ENCODE results near the gene DHX16.

Gene DHX16

DNA sequence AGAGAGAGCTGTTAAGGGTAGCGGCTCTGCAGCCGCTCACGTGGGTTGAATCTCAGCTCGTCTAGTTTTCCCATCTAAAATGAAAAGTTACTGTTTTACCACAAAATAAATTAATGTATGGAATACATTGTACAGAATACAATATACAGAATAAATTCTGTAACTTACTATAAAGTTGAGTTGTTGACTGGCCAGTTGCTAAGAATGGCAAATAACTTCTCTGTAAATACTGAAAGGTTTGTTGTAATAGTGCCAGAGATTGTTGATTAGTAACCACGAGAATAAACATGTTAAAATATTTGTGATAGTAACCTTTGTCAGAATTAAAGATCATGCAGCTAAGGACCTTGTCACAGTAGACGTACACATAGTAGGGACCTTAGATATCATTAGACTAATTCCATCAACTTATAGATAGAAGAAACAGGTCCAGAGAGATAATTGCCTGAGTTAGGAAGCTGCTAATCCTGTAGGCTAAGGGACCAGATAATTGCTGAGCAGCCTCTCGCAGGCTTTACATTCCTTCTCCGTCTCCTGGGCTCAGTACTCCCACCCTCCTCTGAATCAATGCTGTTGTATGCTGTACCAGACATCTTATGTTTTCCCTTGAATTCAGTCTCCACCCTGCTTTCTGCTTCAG lies 18.5 kb upstream of the DHX16 start:
- no peak for DNase-seq

DNA sequence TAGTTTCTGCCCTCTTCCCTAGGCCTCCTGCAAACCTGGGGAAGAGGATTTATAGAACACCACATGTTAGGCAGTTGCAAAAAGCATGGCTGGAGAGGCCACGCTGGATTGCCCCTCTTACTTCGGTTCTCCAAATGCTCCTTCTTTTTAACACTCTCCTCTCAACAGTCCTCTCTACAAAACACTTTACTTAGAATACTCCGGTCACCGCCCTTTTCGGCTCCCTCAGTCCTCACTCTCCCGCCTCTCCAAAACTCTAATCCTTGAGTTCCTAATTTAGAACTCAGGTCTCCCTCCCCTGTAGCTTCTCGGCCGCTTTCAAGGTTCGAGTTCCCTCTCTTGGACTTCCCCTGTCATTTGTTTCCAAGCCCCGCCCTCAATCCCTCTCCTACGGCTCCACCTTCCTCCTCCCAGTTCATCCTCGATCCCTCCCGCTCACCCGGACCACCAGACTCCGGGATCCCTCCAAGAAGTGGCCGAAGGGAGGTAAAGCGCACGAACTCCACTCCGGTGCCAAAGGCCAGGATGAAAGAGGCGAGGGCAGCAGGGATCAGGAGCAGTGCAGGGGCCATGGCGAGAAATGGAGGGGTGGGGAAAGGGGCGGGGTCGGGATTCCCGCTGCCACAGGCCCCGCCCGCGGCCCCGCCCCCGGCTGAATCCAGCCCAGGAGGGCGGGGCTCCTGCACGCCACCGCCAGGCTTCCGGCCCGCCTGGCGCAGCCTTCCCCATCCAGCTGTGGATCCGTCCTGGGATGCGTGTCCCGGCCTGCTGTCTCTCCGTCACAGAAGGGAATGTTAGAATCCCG lies 17.8 kb upstream of the DHX16 start, which contains the start of gene NRM:
NRM (minus strand) TSS at position 582 of the 805 bp plus-strand sequence; CDS start at position 572, 10 bp downstream.
- peak; percentile 66 for DNase-seq

- DNase-seq, result no peak
Observed at GRCh38 chr6:30689985-30690384, 17.2 kb upstream of the DHX16 start.

DNA sequence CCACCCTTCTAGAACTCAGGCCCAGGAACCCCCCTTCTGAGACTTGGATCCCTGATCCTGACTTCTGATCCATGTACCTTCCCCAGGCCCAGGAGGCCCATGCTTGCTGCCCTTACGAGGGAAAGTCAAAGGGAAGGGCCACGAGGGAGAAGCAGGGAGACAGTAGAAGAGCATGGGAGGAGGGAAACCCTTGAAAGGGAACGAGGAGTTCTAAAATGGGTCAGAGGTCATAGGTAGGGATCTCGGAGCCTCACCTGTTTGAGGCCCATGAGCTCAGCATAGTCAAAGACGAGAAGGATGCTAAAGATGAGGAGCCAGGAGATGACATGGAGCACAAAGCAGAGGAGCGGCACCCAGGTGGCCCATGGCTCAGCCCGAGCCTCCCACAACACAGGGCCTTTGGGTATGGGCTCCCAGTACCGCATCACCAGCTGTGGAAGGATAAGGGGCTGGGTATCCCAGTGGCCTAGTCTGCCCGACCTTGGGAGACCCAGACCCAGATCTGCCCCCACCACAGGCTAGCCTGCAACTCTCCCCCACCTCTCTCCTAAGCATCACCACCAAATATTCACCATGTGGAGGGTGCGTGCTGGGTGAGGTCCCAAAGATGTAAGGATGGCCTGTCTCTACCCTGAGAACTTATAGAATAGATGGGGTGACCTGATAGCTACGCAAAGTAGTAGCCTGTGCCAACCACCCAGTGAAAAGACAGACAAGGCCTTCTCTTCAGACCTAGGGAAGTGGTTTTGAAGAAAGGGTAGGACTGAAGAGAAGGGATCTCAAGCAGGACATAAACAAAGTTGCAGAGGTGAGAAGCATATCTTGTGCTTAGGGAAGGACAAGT lies 16.4 kb upstream of the DHX16 start:
- no peak for DNase-seq

GRCh38 chr6:30688569-30688968 lies 15.8 kb upstream of the DHX16 start:
- no peak for DNase-seq

DNA sequence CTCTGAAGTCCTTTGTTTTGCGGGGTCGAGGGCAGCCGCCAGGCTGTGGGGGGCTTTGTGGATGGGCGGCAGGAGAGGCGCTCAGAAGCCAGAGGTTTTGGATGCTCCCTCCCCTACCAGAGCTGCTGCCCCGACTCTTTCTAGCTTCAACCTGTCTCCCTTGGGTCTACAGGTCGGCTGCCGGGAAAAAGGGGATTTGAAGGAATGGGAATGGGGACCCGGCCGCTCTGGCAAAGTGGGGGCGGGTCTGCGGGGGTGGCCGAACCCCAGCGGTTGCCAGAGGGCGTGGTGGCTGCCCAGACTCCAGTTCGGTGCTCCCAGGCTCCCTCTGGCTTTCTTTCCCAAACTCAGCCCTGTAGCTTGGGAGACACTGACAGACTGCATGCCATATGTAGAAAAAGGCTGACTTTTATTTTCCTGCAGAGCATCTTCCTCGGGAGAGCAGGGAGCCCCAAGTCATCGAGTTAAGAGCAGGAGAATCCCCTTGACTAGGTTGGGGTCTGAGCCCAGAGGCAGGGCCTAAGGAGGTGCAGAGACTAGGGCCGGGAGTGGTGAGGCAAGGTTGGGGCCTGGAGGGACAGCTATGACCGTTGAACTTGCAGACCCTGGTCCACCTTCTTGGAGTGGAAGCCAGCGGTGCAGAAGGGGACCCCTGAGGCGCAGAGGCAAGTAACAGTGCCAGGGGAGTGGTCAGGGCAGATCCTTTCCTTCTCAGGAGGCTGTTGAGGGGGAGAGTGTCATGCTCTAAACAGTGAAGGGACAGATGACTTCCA lies 15.0 kb upstream of the DHX16 start:
- DNase-seq, result no peak

DNA sequence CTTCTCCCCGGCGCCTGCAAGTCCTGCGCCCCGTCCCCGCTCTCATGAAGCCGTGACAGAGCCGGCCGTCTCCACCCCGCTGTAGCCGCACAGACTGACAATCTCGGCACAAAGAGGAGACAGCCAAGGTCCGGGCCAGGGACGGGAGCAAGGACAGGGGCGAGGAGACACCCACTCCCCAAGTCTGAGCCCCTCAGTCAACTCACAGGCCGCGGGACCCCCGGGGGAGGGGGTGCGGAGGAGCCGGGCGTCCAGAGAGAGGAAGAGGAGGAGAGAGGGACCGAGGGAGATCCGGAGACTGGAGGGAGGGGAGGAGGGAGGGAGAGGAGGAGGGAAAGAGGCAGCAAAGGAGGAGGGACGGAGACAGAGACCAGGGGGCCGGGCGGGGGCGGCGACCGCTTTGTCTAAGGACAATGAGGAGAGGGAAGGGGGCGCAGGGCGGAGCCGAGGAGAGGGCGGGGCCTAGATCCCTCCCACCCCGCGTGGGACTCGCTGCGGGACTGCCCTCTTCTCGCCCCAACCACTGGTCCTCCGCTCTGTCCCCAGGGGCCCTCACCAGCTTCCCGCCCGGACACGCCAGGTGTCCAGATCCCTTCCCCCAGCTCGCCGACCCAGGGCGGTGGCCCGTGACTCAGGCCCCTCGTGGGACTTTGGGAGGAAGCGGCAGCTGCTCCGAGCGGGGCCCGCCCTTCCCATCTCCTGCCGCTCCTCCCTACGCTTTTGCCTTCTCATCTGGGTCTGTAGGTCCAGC lies 14.3 kb upstream of the DHX16 start:
- DNase-seq, result peak; percentile 87

- DNase-seq, result peak; percentile 83
Observed at GRCh38 chr6:30686009-30686907, 13.5 kb upstream of the DHX16 start, which contains the start of gene PPP1R18. PPP1R18 (minus strand) TSS chr6:30686645; CDS start chr6:30686018, 627 bp downstream.

DNA sequence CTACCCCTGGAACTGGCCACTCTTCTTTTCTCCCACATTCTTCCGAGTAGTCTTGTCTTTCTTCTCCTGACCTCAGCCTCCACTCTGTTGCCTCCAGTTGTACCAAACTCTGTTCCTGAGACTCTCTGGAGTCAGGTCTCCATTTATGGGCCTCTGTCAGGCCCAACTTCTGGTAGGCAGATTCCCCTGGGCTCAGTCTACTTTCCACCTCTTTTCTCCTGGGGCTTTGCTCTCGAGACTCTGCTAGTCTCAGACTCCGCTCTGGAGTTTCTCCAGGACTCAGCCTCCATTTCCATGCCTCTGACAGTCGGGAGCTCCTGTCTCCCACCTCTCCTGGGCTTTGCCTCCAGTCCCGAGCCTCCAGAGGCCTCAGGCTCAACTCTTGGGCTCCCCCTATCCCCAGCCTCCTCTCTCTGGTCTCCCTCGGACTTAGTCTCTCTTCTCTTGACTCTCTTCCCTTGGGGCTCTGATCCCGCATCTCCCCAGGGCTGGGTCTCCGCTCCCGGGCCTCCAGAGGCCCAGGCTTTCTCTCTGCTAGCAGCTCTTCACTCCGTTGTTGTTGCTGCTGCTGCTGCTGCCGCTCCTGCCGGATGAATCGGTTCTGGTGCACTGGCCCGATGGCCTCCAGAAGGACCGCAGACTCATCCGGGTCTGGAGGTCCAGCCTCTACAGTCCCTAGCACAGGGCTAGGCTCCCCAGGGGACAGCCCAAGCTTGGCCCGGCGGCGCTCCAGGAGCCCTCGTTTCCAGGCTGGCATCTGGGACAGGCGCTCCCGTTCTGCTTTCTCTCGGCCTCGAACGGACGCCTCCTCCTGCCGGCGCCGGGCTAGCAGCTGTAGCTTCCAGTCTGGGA lies 12.6 kb upstream of the DHX16 start:
- DNase-seq, result no peak

GRCh38 chr6:30684386-30685156 lies 11.8 kb upstream of the DHX16 start:
- peak; percentile 58 for DNase-seq

DNA sequence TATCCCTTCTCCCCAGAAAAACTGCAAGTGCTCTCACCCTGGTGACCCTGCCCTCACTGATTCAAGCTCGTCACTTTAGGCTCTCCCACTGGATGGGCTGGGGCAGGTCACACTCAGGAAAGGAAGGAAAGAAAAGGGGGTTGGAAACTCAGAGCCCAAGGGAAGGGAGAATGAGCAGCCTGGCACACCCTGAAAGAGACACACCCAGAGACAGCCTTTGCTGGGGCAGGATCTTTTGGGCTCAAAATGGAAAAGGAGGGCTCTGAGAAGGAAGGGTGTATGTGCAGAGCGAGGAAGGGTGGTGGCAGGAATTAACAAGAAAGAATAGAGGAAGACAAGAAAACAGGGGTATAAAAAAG lies 11.2 kb upstream of the DHX16 start:
- DNase-seq, result no peak

GRCh38 chr6:30683183-30683979 lies 10.6 kb upstream of the DHX16 start:
- DNase-seq, result no peak

- DNase-seq, result peak; percentile 89
Observed at GRCh38 chr6:30682143-30683117, 9.6 kb upstream of the DHX16 start.

- DNase-seq, result no peak
Observed at GRCh38 chr6:30681766-30682142, 8.9 kb upstream of the DHX16 start.

DNA sequence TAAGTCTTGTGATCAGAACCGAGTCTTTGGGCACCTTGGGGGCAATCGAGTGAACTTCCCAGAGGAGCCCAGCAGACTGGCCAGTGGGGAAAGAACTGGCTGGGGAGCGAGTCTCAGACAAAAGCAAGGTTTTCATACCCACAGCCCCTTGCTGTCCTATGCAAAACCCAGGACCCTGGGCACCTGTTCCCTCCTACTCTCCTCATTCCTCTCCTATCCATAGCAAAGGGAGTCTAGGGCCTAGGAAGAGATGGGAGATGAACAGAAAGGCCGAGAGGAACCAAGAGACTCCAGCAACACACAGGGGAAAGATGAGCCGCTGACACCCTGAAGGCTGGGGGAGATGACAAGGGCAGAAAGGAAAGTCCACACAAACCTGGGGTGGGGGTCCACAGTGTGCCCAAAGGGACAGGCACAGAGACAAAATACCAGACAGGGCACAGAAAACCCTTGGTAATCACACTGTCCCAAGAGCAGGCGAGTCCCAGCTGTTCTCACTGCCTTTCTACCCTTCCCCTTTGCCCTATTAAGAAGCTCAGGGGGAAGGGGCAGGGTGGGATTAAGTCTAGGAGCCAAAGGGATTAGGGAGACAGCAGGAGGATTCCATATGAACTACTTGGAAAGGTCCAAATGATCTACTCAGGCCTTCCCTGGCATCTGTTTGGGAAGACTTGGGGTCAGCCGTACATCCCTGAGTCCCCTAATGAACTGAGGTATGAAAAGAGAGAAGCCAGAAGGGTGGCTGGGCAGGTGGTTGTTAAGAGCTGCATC lies 7.1 kb upstream of the DHX16 start:
- DNase-seq, result no peak

Data from stimulated activated CD4-positive, alpha-beta T cell treated with anti-CD3 and anti-CD28 coated beads, Interleukin-1b, Interleukin-23, amount 100 ng/mL, for 48 hours (primary cell).